Measurements from ENCODE around the gene SYVN1. TPM values are rescaled to one million over a fixed set of nuclear protein-coding genes. Genes with fewer than 3 reads are reported as not detected.

The SYVN1 gene
- total and polyA plus RNA-seq, 4 donors = 19.9 to 210 (median 56.6) TPM

DNA sequence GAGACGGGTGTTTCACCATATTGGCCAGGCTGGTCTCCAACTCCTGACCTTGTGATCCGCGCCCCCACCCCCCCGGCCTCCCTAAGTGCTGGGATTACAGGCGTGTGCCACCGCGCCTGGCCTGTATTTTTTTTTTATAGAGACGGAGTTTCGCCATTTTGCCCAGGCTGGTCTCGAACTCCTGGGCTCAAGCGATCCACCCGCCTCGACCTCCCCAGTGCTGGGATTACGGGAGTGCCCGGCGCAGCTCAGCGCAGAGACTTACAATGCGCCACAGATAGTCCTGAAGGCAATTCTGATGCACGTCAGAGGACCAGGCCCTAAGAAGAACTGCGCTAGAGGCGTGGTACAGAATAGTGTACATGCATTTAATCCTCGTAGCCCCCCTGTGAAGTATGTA lies 38.9 kb downstream of the SYVN1 start:
- Histone ChIP-seq H3K27me3 (ENCODE audit: control insufficient read depth in 4 of 4, insufficient read depth in 4 of 4, low read length in 3 of 4) (no peaks in the 10 kb centered on the region), H3K4me1 (ENCODE audit: control insufficient read depth in 4 of 4, insufficient read depth in 4 of 4, low read length in 3 of 4) (peaks cover 2 to 15% (median 12%) of the 10 kb centered on the region in 4 donors), H3K9ac (ENCODE audit: low read depth in 1 of 2, low read length in 2 of 2) (no peak overlapping the region), H3K27ac (ENCODE audit: low read depth in 1 of 2, low read length in 2 of 2) (no peak overlapping the region), H3K4me3 (ENCODE audit: low read depth in 1 of 3, low read length in 3 of 3) (no peak overlapping the region), H3K9me3 (ENCODE audit: control insufficient read depth in 4 of 4, low read length in 3 of 4) (no peaks in the 10 kb centered on the region), H3K36me3 (ENCODE audit: control insufficient read depth in 4 of 4, insufficient read depth in 3 of 4, low read depth in 1 of 4, low read length in 3 of 4) (peaks cover 0 to 6% (median 0%) of the 10 kb centered on the region in 4 donors)
- no peak for DNase-seq (ENCODE audit: low spot score)
- TF ChIP-seq FOXA1 (IDR thresholded peaks at IDR 0.05) = no peak
- TF ChIP-seq, protein P1, sequence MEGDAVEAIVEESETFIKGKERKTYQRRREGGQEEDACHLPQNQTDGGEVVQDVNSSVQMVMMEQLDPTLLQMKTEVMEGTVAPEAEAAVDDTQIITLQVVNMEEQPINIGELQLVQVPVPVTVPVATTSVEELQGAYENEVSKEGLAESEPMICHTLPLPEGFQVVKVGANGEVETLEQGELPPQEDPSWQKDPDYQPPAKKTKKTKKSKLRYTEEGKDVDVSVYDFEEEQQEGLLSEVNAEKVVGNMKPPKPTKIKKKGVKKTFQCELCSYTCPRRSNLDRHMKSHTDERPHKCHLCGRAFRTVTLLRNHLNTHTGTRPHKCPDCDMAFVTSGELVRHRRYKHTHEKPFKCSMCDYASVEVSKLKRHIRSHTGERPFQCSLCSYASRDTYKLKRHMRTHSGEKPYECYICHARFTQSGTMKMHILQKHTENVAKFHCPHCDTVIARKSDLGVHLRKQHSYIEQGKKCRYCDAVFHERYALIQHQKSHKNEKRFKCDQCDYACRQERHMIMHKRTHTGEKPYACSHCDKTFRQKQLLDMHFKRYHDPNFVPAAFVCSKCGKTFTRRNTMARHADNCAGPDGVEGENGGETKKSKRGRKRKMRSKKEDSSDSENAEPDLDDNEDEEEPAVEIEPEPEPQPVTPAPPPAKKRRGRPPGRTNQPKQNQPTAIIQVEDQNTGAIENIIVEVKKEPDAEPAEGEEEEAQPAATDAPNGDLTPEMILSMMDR (IDR thresholded peaks at IDR 0.05; ENCODE audit: low read depth, low read length, missing input control) = no peak
- TF ChIP-seq, protein P2, sequence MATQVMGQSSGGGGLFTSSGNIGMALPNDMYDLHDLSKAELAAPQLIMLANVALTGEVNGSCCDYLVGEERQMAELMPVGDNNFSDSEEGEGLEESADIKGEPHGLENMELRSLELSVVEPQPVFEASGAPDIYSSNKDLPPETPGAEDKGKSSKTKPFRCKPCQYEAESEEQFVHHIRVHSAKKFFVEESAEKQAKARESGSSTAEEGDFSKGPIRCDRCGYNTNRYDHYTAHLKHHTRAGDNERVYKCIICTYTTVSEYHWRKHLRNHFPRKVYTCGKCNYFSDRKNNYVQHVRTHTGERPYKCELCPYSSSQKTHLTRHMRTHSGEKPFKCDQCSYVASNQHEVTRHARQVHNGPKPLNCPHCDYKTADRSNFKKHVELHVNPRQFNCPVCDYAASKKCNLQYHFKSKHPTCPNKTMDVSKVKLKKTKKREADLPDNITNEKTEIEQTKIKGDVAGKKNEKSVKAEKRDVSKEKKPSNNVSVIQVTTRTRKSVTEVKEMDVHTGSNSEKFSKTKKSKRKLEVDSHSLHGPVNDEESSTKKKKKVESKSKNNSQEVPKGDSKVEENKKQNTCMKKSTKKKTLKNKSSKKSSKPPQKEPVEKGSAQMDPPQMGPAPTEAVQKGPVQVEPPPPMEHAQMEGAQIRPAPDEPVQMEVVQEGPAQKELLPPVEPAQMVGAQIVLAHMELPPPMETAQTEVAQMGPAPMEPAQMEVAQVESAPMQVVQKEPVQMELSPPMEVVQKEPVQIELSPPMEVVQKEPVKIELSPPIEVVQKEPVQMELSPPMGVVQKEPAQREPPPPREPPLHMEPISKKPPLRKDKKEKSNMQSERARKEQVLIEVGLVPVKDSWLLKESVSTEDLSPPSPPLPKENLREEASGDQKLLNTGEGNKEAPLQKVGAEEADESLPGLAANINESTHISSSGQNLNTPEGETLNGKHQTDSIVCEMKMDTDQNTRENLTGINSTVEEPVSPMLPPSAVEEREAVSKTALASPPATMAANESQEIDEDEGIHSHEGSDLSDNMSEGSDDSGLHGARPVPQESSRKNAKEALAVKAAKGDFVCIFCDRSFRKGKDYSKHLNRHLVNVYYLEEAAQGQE (IDR thresholded peaks at IDR 0.05) = no peak
- TF ChIP-seq, protein P3, sequence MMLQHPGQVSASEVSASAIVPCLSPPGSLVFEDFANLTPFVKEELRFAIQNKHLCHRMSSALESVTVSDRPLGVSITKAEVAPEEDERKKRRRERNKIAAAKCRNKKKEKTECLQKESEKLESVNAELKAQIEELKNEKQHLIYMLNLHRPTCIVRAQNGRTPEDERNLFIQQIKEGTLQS (IDR thresholded peaks at IDR 0.05) = no peak
- TF ChIP-seq, protein P4, sequence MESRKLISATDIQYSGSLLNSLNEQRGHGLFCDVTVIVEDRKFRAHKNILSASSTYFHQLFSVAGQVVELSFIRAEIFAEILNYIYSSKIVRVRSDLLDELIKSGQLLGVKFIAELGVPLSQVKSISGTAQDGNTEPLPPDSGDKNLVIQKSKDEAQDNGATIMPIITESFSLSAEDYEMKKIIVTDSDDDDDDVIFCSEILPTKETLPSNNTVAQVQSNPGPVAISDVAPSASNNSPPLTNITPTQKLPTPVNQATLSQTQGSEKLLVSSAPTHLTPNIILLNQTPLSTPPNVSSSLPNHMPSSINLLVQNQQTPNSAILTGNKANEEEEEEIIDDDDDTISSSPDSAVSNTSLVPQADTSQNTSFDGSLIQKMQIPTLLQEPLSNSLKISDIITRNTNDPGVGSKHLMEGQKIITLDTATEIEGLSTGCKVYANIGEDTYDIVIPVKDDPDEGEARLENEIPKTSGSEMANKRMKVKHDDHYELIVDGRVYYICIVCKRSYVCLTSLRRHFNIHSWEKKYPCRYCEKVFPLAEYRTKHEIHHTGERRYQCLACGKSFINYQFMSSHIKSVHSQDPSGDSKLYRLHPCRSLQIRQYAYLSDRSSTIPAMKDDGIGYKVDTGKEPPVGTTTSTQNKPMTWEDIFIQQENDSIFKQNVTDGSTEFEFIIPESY (IDR thresholded peaks at IDR 0.05) = no peak
- TF ChIP-seq RXRA (IDR thresholded peaks at IDR 0.05) = no peak
- no peak for TF ChIP-seq FOXA2 (IDR thresholded peaks at IDR 0.05)
- TF ChIP-seq GABPA (IDR thresholded peaks at IDR 0.05 in 1 of 2, conservative IDR thresholded peaks at IDR 0.05 in 1 of 2) = no peak
- TF ChIP-seq NR2F2 (IDR thresholded peaks at IDR 0.05) = no peak
- no peak for TF ChIP-seq YY1 (IDR thresholded peaks at IDR 0.05)
- no peak for TF ChIP-seq SP1 (IDR thresholded peaks at IDR 0.05)
- TF ChIP-seq, protein P5, sequence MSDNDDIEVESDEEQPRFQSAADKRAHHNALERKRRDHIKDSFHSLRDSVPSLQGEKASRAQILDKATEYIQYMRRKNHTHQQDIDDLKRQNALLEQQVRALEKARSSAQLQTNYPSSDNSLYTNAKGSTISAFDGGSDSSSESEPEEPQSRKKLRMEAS (IDR thresholded peaks at IDR 0.05) = no peak
- no peak for TF ChIP-seq HNF4G (IDR thresholded peaks at IDR 0.05)
- no peak for TF ChIP-seq JUND (IDR thresholded peaks at IDR 0.05)
- WGBS = 79% methylated on average over 22 of the region's 22 CpGs

DNA sequence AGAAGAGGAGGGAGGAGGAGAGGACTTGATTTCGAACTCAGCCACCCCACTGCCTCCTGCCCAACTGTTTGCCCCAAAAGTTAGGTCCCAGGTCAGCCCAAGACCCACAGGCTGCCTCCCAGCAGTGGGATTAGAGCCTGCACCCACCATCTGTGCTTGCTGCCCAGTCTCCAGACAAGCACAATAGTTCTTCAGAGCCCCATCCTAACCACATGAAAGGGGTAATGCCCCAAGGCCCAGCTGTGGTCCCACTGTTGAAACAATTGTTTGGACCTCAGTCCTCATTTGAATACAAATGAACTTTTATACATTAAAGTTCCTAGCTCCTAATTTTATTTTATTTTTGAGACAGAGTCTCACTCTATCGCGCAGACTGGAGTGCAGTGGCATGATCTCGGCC lies 43.7 kb downstream of the SYVN1 start:
- Histone ChIP-seq H3K4me1 (ENCODE audit: control insufficient read depth in 4 of 4, insufficient read depth in 4 of 4, low read length in 3 of 4) (peaks cover 0 to 4% (median 2%) of the 10 kb centered on the region in 4 donors), H3K4me3 (ENCODE audit: low read depth in 1 of 3, low read length in 3 of 3) (no peak overlapping the region), H3K9me3 (ENCODE audit: control insufficient read depth in 4 of 4, low read length in 3 of 4) (no peaks in the 10 kb centered on the region), H3K27ac (ENCODE audit: low read depth in 1 of 2, low read length in 2 of 2) (no peak overlapping the region), H3K9ac (ENCODE audit: low read depth in 1 of 2, low read length in 2 of 2) (no peak overlapping the region), H3K27me3 (ENCODE audit: control insufficient read depth in 4 of 4, insufficient read depth in 4 of 4, low read length in 3 of 4) (no peaks in the 10 kb centered on the region), H3K36me3 (ENCODE audit: control insufficient read depth in 4 of 4, insufficient read depth in 3 of 4, low read depth in 1 of 4, low read length in 3 of 4) (peaks cover 5 to 37% (median 12%) of the 10 kb centered on the region in 4 donors)
- TF ChIP-seq, protein P5 (IDR thresholded peaks at IDR 0.05) = no peak
- TF ChIP-seq JUND (IDR thresholded peaks at IDR 0.05) = no peak
- TF ChIP-seq, protein P3 (IDR thresholded peaks at IDR 0.05) = no peak
- TF ChIP-seq HNF4A (conservative IDR thresholded peaks at IDR 0.05) = no peak
- WGBS = 98% methylated on average over 4 of the region's 4 CpGs
- DNase-seq (ENCODE audit: low spot score) = no peak

Measured in liver (tissue), 9 donors.